A673 (cell line): ENCODE data around the gene LRP1B.

ENCODE experiments used
- CTCF ChIP-seq: fragments of 300-800, 200-600 bp; sonication (generic); conservative IDR thresholded peaks from 2 replicates; pipeline ENCODE4 v1.5.1; 2017; ENCODE audit warnings: low read depth, mild to moderate bottlenecking, antibody characterized with exemption, low read length, moderate library complexity, mixed read lengths
- EZH2 ChIP-seq: fragments of 200-600 bp; sonication (generic); IDR thresholded peaks from 2 replicates; pipeline ENCODE4 v1.6.1; 2017; ENCODE audit warnings: borderline replicate concordance, low read depth, mild to moderate bottlenecking, mixed read lengths, antibody characterized with exemption, low read length; ENCODE audit not compliant: poor library complexity, severe bottlenecking

- TF ChIP-seq CTCF (no peak), EZH2 (no peak)
Observed at GRCh38 chr2:142094233-142094632, 36.6 kb downstream of the LRP1B start.
